GM12801 (cell line): Measurements from ENCODE around the gene SP9.

Source experiments
- TF ChIP-seq, protein P1 (sequence below): IDR thresholded peaks from one replicate; pipeline ENCODE4 v1.5.1; 2011; ENCODE audit warnings: control low read depth; ENCODE audit not compliant: insufficient read length; ENCODE audit errors: extremely low read depth

Gene SP9

DNA sequence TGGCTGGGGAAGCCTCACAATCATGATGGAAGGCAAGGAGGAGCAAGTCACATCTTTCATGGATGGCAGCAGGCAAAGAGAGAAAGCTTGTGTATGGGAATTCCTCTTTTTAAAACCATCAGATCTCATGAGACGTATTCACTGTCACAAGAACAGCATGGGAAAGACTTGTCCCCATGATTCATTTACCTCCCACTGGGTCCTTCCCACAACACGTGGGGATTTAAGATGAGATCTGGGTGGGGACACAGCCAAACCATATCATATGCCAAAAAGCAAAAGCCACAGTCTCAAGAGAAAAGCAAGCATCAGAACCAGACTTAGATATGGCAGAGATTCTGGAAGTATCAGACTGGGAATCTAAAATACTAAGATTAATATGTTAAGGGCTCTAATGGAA, 30.8 kb downstream of the SP9 start:
- TF ChIP-seq, protein P1, sequence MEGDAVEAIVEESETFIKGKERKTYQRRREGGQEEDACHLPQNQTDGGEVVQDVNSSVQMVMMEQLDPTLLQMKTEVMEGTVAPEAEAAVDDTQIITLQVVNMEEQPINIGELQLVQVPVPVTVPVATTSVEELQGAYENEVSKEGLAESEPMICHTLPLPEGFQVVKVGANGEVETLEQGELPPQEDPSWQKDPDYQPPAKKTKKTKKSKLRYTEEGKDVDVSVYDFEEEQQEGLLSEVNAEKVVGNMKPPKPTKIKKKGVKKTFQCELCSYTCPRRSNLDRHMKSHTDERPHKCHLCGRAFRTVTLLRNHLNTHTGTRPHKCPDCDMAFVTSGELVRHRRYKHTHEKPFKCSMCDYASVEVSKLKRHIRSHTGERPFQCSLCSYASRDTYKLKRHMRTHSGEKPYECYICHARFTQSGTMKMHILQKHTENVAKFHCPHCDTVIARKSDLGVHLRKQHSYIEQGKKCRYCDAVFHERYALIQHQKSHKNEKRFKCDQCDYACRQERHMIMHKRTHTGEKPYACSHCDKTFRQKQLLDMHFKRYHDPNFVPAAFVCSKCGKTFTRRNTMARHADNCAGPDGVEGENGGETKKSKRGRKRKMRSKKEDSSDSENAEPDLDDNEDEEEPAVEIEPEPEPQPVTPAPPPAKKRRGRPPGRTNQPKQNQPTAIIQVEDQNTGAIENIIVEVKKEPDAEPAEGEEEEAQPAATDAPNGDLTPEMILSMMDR = no peak

DNA sequence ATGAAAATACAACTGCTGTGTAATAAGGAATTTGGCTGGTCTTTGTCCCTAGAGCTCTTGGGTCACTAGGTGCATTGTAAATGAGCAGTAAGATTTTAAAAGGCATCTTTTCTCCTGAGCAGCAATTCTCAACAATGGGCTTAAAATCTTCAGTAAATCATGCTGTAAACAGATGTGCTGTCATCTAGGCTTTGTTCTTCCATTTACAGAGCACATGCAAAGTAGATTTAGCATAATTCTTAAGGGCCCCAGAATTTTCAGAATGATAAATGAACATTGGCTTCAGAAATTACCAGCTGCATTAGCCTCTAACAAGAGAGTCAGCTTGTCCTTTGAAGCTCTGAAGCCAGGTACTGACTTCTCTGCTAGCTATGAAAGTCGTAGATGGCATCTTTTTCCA, 33.9 kb downstream of the SP9 start:
- TF ChIP-seq, protein P1 = no peak

DNA sequence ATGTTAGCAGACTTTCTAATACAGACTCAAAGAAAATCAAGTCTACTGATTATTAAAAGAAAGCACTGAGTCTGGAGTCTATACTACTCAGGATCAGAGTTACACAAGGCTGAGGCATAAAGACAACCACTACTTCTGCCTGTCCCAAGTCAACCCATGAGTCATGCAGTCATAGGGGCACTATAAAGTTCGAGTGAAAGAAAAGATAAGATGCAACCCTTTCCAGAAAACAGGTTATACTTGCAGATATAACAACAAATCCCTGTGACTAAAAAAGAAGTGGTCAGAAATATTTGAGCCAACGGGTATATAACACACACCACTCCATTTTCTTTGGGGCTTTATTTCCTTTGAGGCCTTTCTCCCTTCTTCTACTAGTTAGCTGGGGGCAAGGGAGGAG, 42.2 kb downstream of the SP9 start:
- TF ChIP-seq, protein P1 = no peak

DNA sequence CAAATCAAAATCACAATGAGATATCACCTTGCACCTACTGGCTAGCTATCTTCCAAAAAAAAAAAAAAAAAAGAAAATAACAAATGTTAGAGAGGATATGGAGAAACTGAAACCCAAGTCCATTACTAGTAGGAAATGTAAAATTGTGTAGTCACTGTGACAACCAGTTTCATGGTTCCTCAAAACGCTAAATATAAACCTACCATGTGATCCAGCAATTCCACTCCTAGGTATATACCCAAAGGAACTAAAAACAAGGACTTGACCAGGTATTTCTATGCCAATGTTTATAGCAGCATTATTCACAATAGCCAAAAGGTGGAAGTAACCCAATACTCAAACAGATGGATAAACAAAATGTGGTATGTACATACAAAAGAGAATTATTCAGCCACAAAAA, 49.0 kb downstream of the SP9 start:
- TF ChIP-seq, protein P1 = no peak

DNA sequence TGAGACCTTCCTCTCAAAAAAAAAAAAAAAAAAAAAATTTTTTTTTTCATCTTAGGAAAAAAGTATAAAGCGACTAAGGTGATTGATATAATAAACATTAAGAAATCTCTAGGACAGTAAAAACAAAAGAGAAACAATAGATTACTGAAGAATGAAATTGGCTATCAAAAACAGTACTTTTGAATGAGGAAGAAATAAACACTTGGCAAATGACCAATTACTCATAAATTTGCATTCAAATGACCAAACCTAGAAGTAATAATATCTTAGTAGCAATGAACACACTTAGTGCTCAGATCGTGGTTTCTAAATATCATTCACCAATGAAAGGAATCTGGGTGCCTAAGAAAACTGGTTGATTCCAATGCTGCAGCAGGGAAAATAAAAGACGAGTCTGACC, 50.4 kb downstream of the SP9 start:
- TF ChIP-seq, protein P1 = no peak
